ENCODE results near the gene UPF2. TPM values are rescaled to one million over a fixed set of nuclear protein-coding genes. Genes with fewer than 3 reads are reported as not detected.

The UPF2 gene
- total RNA-seq, 1 donor from 2014 or later: 13.0 TPM

DNA sequence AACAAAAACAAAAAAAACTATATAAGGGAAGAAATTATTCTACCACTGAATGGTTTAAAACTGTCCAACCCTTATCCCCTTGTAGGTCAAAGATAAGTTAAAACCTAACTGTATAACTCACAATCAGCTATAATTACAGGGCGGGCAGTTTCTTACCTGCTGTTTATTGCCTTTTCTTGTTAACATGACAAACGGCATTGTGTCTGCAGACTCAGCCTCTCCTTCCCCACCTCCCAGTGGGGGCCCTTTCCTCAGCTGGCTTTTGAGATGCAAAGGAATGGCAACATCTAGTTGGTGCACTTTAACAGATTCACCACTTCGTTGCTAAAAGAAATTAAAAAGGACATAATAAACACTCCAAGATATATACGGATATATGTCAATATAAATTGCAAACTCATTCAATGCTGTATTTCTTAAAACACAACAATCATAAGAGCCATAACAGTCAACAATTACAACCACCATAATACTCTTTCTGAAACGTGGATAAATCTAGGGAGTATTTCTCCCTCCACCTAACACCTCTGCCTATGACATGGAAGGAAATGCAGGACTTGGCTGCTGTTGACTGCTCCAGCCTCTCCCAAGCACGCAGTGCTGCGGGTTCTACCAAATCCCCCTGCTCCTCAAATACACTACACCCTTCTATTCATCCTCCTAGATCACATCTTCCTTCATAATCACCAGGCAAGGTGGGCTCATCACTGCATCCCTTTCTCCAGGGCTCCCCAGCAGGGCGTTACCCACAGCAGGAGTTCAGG lies 106.0 kb downstream of the UPF2 start:
- peaks cover 13 to 39% (median 32%) of the 10 kb centered on the region in 3 donors for H3K36me3 ChIP-seq (ENCODE audit: control insufficient read depth in 3 of 3, insufficient read depth in 3 of 3, low read length in 3 of 3)
- H3K27ac ChIP-seq (ENCODE audit: low read depth, low read length): no peak overlapping the region

GRCh38 chr10:11934262-11934661 lies 108.3 kb downstream of the UPF2 start:
- H3K27ac ChIP-seq (ENCODE audit: low read depth, low read length): no peak overlapping the region
- peaks cover 26 to 56% (median 50%) of the 10 kb centered on the region in 3 donors for H3K36me3 ChIP-seq (ENCODE audit: control insufficient read depth in 3 of 3, insufficient read depth in 3 of 3, low read length in 3 of 3)
- no peaks in the 10 kb centered on the region for H3K9me3 ChIP-seq (ENCODE audit: control insufficient read depth in 3 of 3, low read length in 3 of 3)
- H3K27me3 ChIP-seq (ENCODE audit: control insufficient read depth in 3 of 3, insufficient read depth in 3 of 3, low read length in 3 of 3): no peaks in the 10 kb centered on the region
- no peaks in the 10 kb centered on the region for H3K4me1 ChIP-seq (ENCODE audit: control insufficient read depth in 3 of 3, insufficient read depth in 3 of 3, low read length in 3 of 3)
- no peak overlapping the region for H3K9ac ChIP-seq (ENCODE audit: low read depth in 1 of 3, low read length in 3 of 3)
- no peak overlapping the region for H3K4me3 ChIP-seq (ENCODE audit: low read length in 3 of 3)

More for the DNA sequence above, 106.0 kb downstream of the UPF2 start:
- no peaks in the 10 kb centered on the region for H3K27me3 ChIP-seq (ENCODE audit: control insufficient read depth in 3 of 3, insufficient read depth in 3 of 3, low read length in 3 of 3)
- no peaks in the 10 kb centered on the region for H3K4me1 ChIP-seq (ENCODE audit: control insufficient read depth in 3 of 3, insufficient read depth in 3 of 3, low read length in 3 of 3)
- H3K4me3 ChIP-seq (ENCODE audit: low read length in 3 of 3): no peak overlapping the region
- no peak overlapping the region for H3K9ac ChIP-seq (ENCODE audit: low read depth in 1 of 3, low read length in 3 of 3)
- no peaks in the 10 kb centered on the region for H3K9me3 ChIP-seq (ENCODE audit: control insufficient read depth in 3 of 3, low read length in 3 of 3)

DNA sequence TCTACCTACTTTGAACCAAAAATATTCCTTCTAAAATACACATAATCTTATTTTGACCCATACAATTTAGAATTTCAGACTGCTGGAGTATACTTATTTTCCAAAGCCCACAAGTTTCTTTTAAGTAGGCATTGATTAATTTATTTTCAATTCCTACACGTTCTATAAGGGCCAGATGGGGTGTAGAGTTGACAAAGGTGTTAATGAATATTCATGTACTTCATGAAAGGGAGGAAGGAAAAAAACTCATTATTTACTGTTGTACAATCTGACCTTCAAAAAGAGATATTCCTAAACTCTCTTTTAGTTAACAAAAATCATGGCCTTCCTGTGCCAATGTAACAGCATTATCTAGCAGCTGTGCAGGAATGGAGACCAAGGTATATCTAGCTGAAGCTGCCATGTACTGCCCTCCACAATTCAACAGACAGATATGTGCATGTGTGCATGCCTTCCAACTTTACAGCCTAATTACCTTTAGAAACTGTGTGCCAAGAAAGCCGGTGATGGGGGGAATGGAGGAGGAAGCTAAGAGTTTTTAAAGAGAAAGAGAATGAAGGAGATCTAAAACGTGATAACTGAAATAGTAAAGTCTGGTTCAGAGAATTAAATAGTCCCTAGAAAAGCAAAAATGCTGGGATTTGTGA lies 108.9 kb downstream of the UPF2 start:
- H3K27me3 ChIP-seq (ENCODE audit: control insufficient read depth in 3 of 3, insufficient read depth in 3 of 3, low read length in 3 of 3): no peaks in the 10 kb centered on the region
- no peak overlapping the region for H3K9ac ChIP-seq (ENCODE audit: low read depth in 1 of 3, low read length in 3 of 3)
- peaks cover 28 to 62% (median 51%) of the 10 kb centered on the region in 3 donors for H3K36me3 ChIP-seq (ENCODE audit: control insufficient read depth in 3 of 3, insufficient read depth in 3 of 3, low read length in 3 of 3)
- no peaks in the 10 kb centered on the region for H3K9me3 ChIP-seq (ENCODE audit: control insufficient read depth in 3 of 3, low read length in 3 of 3)
- H3K4me1 ChIP-seq (ENCODE audit: control insufficient read depth in 3 of 3, insufficient read depth in 3 of 3, low read length in 3 of 3): no peaks in the 10 kb centered on the region
- H3K4me3 ChIP-seq (ENCODE audit: low read length in 3 of 3): no peak overlapping the region
- H3K27ac ChIP-seq (ENCODE audit: low read depth, low read length): no peak overlapping the region

DNA sequence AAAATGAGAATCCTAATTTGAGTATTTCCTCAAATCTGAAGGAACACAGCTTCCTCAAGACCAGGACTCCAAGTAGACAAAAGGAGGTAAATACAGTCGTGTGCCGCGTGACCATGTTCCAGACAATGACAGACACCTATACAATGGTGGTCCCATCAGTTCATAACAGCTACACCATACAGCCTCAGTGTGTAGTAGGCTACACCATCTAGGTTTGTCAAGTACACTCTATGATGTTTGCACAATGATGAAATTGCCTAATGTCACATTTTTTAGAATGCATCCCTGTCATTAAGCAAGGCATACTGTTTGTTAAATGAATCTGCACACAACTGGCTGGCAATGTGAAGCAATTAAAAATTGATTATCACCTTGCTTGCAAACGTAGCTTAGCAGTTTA lies 111.6 kb downstream of the UPF2 start:
- H3K36me3 ChIP-seq (ENCODE audit: control insufficient read depth in 3 of 3, insufficient read depth in 3 of 3, low read length in 3 of 3): peaks cover 31 to 69% (median 65%) of the 10 kb centered on the region in 3 donors

GRCh38 chr10:11930312-11930978 lies 112.2 kb downstream of the UPF2 start:
- Histone ChIP-seq H3K4me1 (ENCODE audit: control insufficient read depth in 3 of 3, insufficient read depth in 3 of 3, low read length in 3 of 3) (no peaks in the 10 kb centered on the region), H3K36me3 (ENCODE audit: control insufficient read depth in 3 of 3, insufficient read depth in 3 of 3, low read length in 3 of 3) (peaks cover 32 to 70% (median 65%) of the 10 kb centered on the region in 3 donors), H3K27me3 (ENCODE audit: control insufficient read depth in 3 of 3, insufficient read depth in 3 of 3, low read length in 3 of 3) (no peaks in the 10 kb centered on the region), H3K27ac (ENCODE audit: low read depth, low read length) (no peak overlapping the region), H3K4me3 (ENCODE audit: low read length in 3 of 3) (no peak overlapping the region), H3K9ac (ENCODE audit: low read depth in 1 of 3, low read length in 3 of 3) (no peak overlapping the region), H3K9me3 (ENCODE audit: control insufficient read depth in 3 of 3, low read length in 3 of 3) (no peaks in the 10 kb centered on the region)

More for the DNA sequence above, 111.6 kb downstream of the UPF2 start:
- Histone ChIP-seq H3K4me1 (ENCODE audit: control insufficient read depth in 3 of 3, insufficient read depth in 3 of 3, low read length in 3 of 3) (no peaks in the 10 kb centered on the region), H3K4me3 (ENCODE audit: low read length in 3 of 3) (no peak overlapping the region), H3K9me3 (ENCODE audit: control insufficient read depth in 3 of 3, low read length in 3 of 3) (no peaks in the 10 kb centered on the region), H3K9ac (ENCODE audit: low read depth in 1 of 3, low read length in 3 of 3) (no peak overlapping the region), H3K27me3 (ENCODE audit: control insufficient read depth in 3 of 3, insufficient read depth in 3 of 3, low read length in 3 of 3) (no peaks in the 10 kb centered on the region), H3K27ac (ENCODE audit: low read depth, low read length) (no peak overlapping the region)

DNA sequence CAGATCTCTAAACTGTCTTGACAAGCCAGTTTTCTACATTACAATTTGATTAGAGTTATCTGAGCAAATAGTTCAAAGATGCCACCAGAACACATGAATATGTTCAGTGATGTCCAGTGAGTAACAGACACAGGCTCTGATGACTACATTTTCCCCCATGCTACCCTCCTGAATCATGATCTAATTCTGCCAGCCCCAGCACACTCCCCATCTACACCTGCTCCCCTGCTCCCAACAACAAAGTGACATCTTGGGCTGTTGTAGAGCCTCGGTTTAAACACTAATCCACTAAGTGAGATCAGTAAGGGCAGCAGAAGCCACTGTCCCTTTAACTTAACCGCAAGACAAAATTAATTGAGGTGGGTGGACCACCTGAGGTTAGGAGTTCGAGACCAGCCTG lies 114.9 kb downstream of the UPF2 start:
- Histone ChIP-seq H3K9me3 (ENCODE audit: control insufficient read depth in 3 of 3, low read length in 3 of 3) (no peaks in the 10 kb centered on the region), H3K4me1 (ENCODE audit: control insufficient read depth in 3 of 3, insufficient read depth in 3 of 3, low read length in 3 of 3) (no peaks in the 10 kb centered on the region), H3K9ac (ENCODE audit: low read depth in 1 of 3, low read length in 3 of 3) (no peak overlapping the region), H3K36me3 (ENCODE audit: control insufficient read depth in 3 of 3, insufficient read depth in 3 of 3, low read length in 3 of 3) (peaks cover 33 to 61% (median 61%) of the 10 kb centered on the region in 3 donors), H3K27me3 (ENCODE audit: control insufficient read depth in 3 of 3, insufficient read depth in 3 of 3, low read length in 3 of 3) (no peaks in the 10 kb centered on the region), H3K27ac (ENCODE audit: low read depth, low read length) (no peak overlapping the region), H3K4me3 (ENCODE audit: low read length in 3 of 3) (no peak overlapping the region)

DNA sequence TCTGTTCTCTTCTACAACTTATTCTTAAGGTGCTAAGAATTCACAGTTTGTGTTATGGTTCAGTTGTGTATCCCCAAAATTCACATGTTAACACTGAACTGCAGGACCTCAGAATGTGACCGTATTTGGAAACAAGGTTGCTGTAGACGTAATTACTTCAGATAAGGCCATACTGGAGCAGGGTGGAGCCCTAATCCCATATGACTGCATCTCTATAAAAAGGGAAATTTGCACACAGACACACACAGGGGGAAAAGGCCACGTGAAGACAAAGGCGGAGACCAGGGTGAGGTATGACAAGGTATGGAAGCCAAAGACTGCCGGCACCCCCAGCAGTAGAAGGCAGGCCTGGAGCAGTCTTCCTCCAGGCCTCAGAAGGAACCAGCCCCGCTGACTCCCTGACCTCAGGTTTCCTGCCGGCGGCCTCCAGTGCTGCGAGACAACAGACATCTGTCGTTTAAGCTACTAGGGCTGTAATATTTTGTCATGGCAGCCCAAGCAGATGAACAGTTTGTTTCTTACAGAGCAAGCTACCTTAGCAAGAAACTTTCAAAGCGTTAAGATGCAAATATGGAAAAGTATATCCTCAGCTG lies 120.7 kb downstream of the UPF2 start:
- peaks cover 31 to 50% (median 41%) of the 10 kb centered on the region in 3 donors for H3K36me3 ChIP-seq (ENCODE audit: control insufficient read depth in 3 of 3, insufficient read depth in 3 of 3, low read length in 3 of 3)
- H3K27me3 ChIP-seq (ENCODE audit: control insufficient read depth in 3 of 3, insufficient read depth in 3 of 3, low read length in 3 of 3): no peaks in the 10 kb centered on the region

DNA sequence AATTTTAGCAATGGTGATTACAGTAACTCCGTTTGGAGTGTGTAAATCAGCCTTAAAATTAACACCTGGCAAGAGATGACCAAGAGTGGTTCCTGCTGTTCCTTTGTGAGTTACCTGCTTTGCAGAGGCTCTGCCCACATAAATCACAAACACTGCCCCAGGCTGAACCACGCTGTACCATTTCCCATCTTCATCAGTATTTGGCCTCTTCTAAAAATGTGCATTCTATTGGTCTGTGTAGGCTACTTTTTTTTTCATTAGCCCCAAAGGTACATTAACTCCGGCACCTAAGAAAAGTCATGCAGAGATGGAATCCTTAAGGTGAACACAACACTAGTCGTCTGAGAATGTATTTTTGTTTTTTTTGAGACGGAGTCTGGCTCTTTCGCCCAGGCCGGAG lies 123.3 kb downstream of the UPF2 start:
- H3K27ac ChIP-seq (ENCODE audit: low read depth, low read length): no peak overlapping the region
- peaks cover 17 to 34% (median 23%) of the 10 kb centered on the region in 3 donors for H3K36me3 ChIP-seq (ENCODE audit: control insufficient read depth in 3 of 3, insufficient read depth in 3 of 3, low read length in 3 of 3)
- no peaks in the 10 kb centered on the region for H3K9me3 ChIP-seq (ENCODE audit: control insufficient read depth in 3 of 3, low read length in 3 of 3)
- no peaks in the 10 kb centered on the region for H3K27me3 ChIP-seq (ENCODE audit: control insufficient read depth in 3 of 3, insufficient read depth in 3 of 3, low read length in 3 of 3)
- H3K4me3 ChIP-seq (ENCODE audit: low read length in 3 of 3): no peak overlapping the region
- no peak overlapping the region for H3K9ac ChIP-seq (ENCODE audit: low read depth in 1 of 3, low read length in 3 of 3)
- no peaks in the 10 kb centered on the region for H3K4me1 ChIP-seq (ENCODE audit: control insufficient read depth in 3 of 3, insufficient read depth in 3 of 3, low read length in 3 of 3)

More for the DNA sequence above, 120.7 kb downstream of the UPF2 start:
- Histone ChIP-seq H3K4me3 (ENCODE audit: low read length in 3 of 3) (no peak overlapping the region), H3K9ac (ENCODE audit: low read depth in 1 of 3, low read length in 3 of 3) (no peak overlapping the region), H3K9me3 (ENCODE audit: control insufficient read depth in 3 of 3, low read length in 3 of 3) (no peaks in the 10 kb centered on the region), H3K27ac (ENCODE audit: low read depth, low read length) (no peak overlapping the region), H3K4me1 (ENCODE audit: control insufficient read depth in 3 of 3, insufficient read depth in 3 of 3, low read length in 3 of 3) (no peaks in the 10 kb centered on the region)

- no peak overlapping the region for H3K9ac ChIP-seq (ENCODE audit: low read depth in 1 of 3, low read length in 3 of 3)
- no peaks in the 10 kb centered on the region for H3K9me3 ChIP-seq (ENCODE audit: control insufficient read depth in 3 of 3, low read length in 3 of 3)
- H3K36me3 ChIP-seq (ENCODE audit: control insufficient read depth in 3 of 3, insufficient read depth in 3 of 3, low read length in 3 of 3): peaks cover 17 to 34% (median 23%) of the 10 kb centered on the region in 3 donors
- H3K4me3 ChIP-seq (ENCODE audit: low read length in 3 of 3): no peak overlapping the region
- H3K27me3 ChIP-seq (ENCODE audit: control insufficient read depth in 3 of 3, insufficient read depth in 3 of 3, low read length in 3 of 3): no peaks in the 10 kb centered on the region
- H3K27ac ChIP-seq (ENCODE audit: low read depth, low read length): no peak overlapping the region
- no peaks in the 10 kb centered on the region for H3K4me1 ChIP-seq (ENCODE audit: control insufficient read depth in 3 of 3, insufficient read depth in 3 of 3, low read length in 3 of 3)
Measured at GRCh38 chr10:11918384-11918783, 124.2 kb downstream of the UPF2 start.

Data from skeletal muscle tissue (tissue), 4 donors.